Heart left ventricle (tissue), 16 donors: ENCODE measurements around the gene SMPX. TPM values are rescaled to one million over a fixed set of nuclear protein-coding genes. Genes with fewer than 3 reads are reported as not detected.

Experiments used
- ATAC-seq, 4 donors: fragments of 200-7000 bp; cut with Tn5 transposase; one replicate each; pipeline ENCODE4 v1.9.1; 2020 to 2022; ENCODE audit warnings: moderate library complexity in 4 of 4, mild to moderate bottlenecking in 3 of 4, moderate number of reproducible peaks in 1 of 4
- DNase-seq, 5 donors: peaks; one replicate each; pipeline ENCODE4 v3.0.0-alpha.2; 2020
- H3K27ac ChIP-seq, 12 donors: fragments of 200-600 bp; sonication (generic) in 4 of 12; one replicate each; pipeline versions ENCODE4 v1.5.0 to v1.8.0; 2016 to 2022; ENCODE audit warnings: mild to moderate bottlenecking in 2 of 12
- H3K27me3 ChIP-seq, 9 donors: fragments of 200-600 bp; sonication (generic) in 2 of 9; one replicate each; pipeline versions ENCODE4 v1.5.1 to v1.8.0; 2016 to 2022; ENCODE audit warnings: mild to moderate bottlenecking in 3 of 9
- H3K36me3 ChIP-seq, 9 donors: fragments of 200-600 bp; sonication (generic) in 2 of 9; one replicate each; pipeline versions ENCODE4 v1.5.0 to v1.8.0; 2018 to 2022; ENCODE audit warnings: mild to moderate bottlenecking in 2 of 9
- H3K4me1 ChIP-seq, 12 donors: fragments of 200-600 bp; sonication (generic) in 4 of 12; one replicate each; pipeline versions ENCODE4 v1.5.0 to v1.8.0; 2016 to 2022; ENCODE audit warnings: mild to moderate bottlenecking in 3 of 12
- H3K4me3 ChIP-seq, 12 donors: fragments of 200-600 bp; sonication (generic) in 4 of 12; one replicate each; pipeline versions ENCODE4 v1.5.0 to v1.8.0; 2017 to 2022; ENCODE audit warnings: mild to moderate bottlenecking in 9 of 12, moderate library complexity in 4 of 12
- H3K9me3 ChIP-seq, 12 donors: fragments of 200-600 bp; sonication (generic) in 4 of 12; one replicate each; pipeline versions ENCODE4 v1.5.0 to v1.8.0; 2016 to 2022; ENCODE audit warnings: mild to moderate bottlenecking in 1 of 12
- CTCF ChIP-seq, 12 donors: fragments of 200-600 bp; sonication (generic) in 4 of 12; IDR thresholded peaks; one replicate each; pipeline versions ENCODE4 v1.5.0 to v1.8.0; 2018 to 2022; ENCODE audit warnings: antibody characterized with exemption in 12 of 12, mild to moderate bottlenecking in 5 of 12
- POLR2A ChIP-seq, 2 donors: fragments of 450-650 bp; IDR thresholded peaks; one replicate each; pipeline ENCODE4 v1.6.1; 2017; ENCODE audit warnings: antibody characterized with exemption in 2 of 2, mild to moderate bottlenecking in 2 of 2, moderate library complexity in 2 of 2
- WGBS, 4 donors: extraction: QIAGEN DNeasy Blood & Tissue Kit in 2 of 4; methylation state at CpG; one replicate each; pipeline versions ENCODE4 v1.1.5 to v1.1.7; 2013 to 2018; 5-methylcytosine and 5-hydroxymethylcytosine counted together
- intact Hi-C, 10 donors: fragments of 100-400 bp; cut with DNase I; formaldehyde crosslinking; loops; one replicate each; pipeline versions ENCODE4 v1.11.1 to v1.14.2; 2022
- polyA plus RNA-seq, 2 donors: library from polyadenylated mRNA; stranded (reverse); fragments of 200-250 nt; gene quantifications; one replicate each; pipeline ENCODE4 v1.2.3, GENCODE V29; 2013
- total RNA-seq, 9 donors: library from RNA; depleted of rRNA in 2 of 9; stranded (reverse); fragments of >200 nt in 2 of 9; fragmentation: NEBNext Ultra II Directional in 3 of 9; extraction: Animal tissue kit (Norgen Biotek cat#: 25700) in 3 of 9; gene quantifications; one replicate each; pipeline versions ENCODE4 v1.1.0 to v1.2.4, GENCODE V29; 2016 to 2023
- donor health status: ischemic (EF 13 %, LVEDD 7.1; RV severe dilation, severe dysfunction).
- donor health status: healthy with polysubstance abuse.
- donor health status: DM: no; HTN: yes; CAD: no.
- donor health status: DM: no; HTN: no; CAD: no.
- donor health status: ischemic (EF 25% LVEDD 6.9; RV normal size, moderate dysfunction).
- donor health status: ischemic (EF 25% LVEDD 5.7; RV mildly dilated, moderate dysfunction).
- donor health status: healthy.
- donor health status: DM: yes; HTN: yes; CAD: no.
- donor health status: ischemic (EF 35%, LVEDD 5.7; RV mildly dilated, moderate dysfunction).
- donor health status: nonischemic (EF 11% LVEDD 7.7; RV severe dilation, severe dysfunction).
- donor health status: DM: yes; HTN: yes; CAD: no.
- donor health status: PGD.
- donor health status: ischemic (EF 29% LVEDD 5.4; RV normal size, mild dysfunction).
- donor health status: nonischemic (EF 23%, LVEDD 6.1; RV moderate dilation, normal function).

SMPX gene
- total and polyA plus RNA-seq, 11 donors: 340 to 972 (median 694) TPM

GRCh38 chrX:21756785-21757529 is 959 bp downstream of the SMPX start:
- no peak for DNase-seq
- H3K4me1 ChIP-seq: peaks cover 0 to 3% (median 0%) of the 10 kb centered on the region in 12 donors

GRCh38 chrX:21749924-21750323 is 8.0 kb downstream of the SMPX start:
- Histone ChIP-seq H3K4me3 (no peak overlapping the region), H3K9me3 (no peaks in the 10 kb centered on the region), H3K36me3 (peaks cover 0 to 6% (median 0%) of the 10 kb centered on the region in 9 donors), H3K27ac (no peak overlapping the region), H3K27me3 (peaks cover 0 to 11% (median 0%) of the 10 kb centered on the region in 9 donors), H3K4me1 (peaks cover 0 to 21% (median under 1%) of the 10 kb centered on the region in 12 donors)
- intact Hi-C loops: loop anchor here in 8 of 10 donors (5.0 to 10.0 kb wide), 6 partner anchors 87 to 1225 kb away; partner anchors contain the start of genes MBTPS2 (in 1 of the 8) and SMS (in 1 of the 8)
- WGBS, 4 donors: 56 to 74% (median 66%) methylated on average over 1 of the region's 1 CpG
- no peak for TF ChIP-seq CTCF (IDR thresholded peaks at IDR 0.05)
- no peak for TF ChIP-seq POLR2A (IDR thresholded peaks at IDR 0.05)
- no peak for ATAC-seq
- DNase-seq: no peak

More at GRCh38 chrX:21756785-21757529, 959 bp downstream of the SMPX start:
- H3K4me3 ChIP-seq: peak overlapping the region; percentile 29 to 62 (median 49)
- ATAC-seq: peak; percentile 82 to 89 (median 86)
- intact Hi-C loops: loop anchor here in 4 of 10 donors (2.0 to 10.0 kb wide), 5 partner anchors 40 to 218 kb away; partner anchors contain the start of genes MBTPS2 (in 3 of the 4) and SMS (in 1 of the 4)
- H3K36me3 ChIP-seq: peaks cover 0 to 6% (median 0%) of the 10 kb centered on the region in 9 donors
- 30 to 43% (median 38%) methylated on average over 6 of the region's 6 CpGs for WGBS, 4 donors
- peaks cover 0 to 4% (median 0%) of the 10 kb centered on the region in 9 donors for H3K27me3 ChIP-seq
- peak overlapping the region; percentile 56 to 95 (median 84) for H3K27ac ChIP-seq
- no peaks in the 10 kb centered on the region for H3K9me3 ChIP-seq
- peak in 1 of 2 donors; percentile 14 for TF ChIP-seq POLR2A (IDR thresholded peaks at IDR 0.05)
- peak in 6 of 12 donors; percentile 7 to 20 (median 14) for TF ChIP-seq CTCF (IDR thresholded peaks at IDR 0.05)

GRCh38 chrX:21748235-21748634 is 9.7 kb downstream of the SMPX start:
- intact Hi-C loops: loop anchor here in 8 of 10 donors (5.0 to 10.0 kb wide), 4 partner anchors 227 to 1223 kb away; no protein-coding TSS in a partner anchor
- H3K9me3 ChIP-seq: no peaks in the 10 kb centered on the region
- peaks cover 0 to 11% (median 0%) of the 10 kb centered on the region in 9 donors for H3K27me3 ChIP-seq
- peaks cover 0 to 3% (median 0%) of the 10 kb centered on the region in 9 donors for H3K36me3 ChIP-seq
- no peak for DNase-seq
- no peak for ATAC-seq
- no peak overlapping the region for H3K4me3 ChIP-seq
- peak overlapping the region in 2 of 12 donors; percentile 24 to 59 for H3K27ac ChIP-seq
- H3K4me1 ChIP-seq: peaks cover 0 to 33% (median 1%) of the 10 kb centered on the region in 12 donors
- 19 to 30% (median 24%) methylated on average over 5 of the region's 5 CpGs for WGBS, 4 donors
- TF ChIP-seq POLR2A (IDR thresholded peaks at IDR 0.05) (no peak), CTCF (IDR thresholded peaks at IDR 0.05) (no peak)

GRCh38 chrX:21747558-21747957 is 10.4 kb downstream of the SMPX start:
- H3K27ac ChIP-seq: peak overlapping the region in 5 of 12 donors; percentile 10 to 59 (median 24)
- intact Hi-C loops: loop anchor here in 8 of 10 donors (5.0 to 10.0 kb wide), 4 partner anchors 227 to 1223 kb away; no protein-coding TSS in a partner anchor
- peaks cover 0 to 11% (median 0%) of the 10 kb centered on the region in 9 donors for H3K27me3 ChIP-seq
- peak in 3 of 4 donors; percentile 53 to 74 (median 61) for ATAC-seq
- no peak overlapping the region for H3K4me3 ChIP-seq
- H3K9me3 ChIP-seq: no peaks in the 10 kb centered on the region
- no peaks in the 10 kb centered on the region for H3K36me3 ChIP-seq
- peaks cover 0 to 36% (median 1%) of the 10 kb centered on the region in 12 donors for H3K4me1 ChIP-seq
- TF ChIP-seq POLR2A (IDR thresholded peaks at IDR 0.05) (no peak), CTCF (IDR thresholded peaks at IDR 0.05) (peak in 1 of 12 donors; percentile 6)
- 5 to 25% (median 14%) methylated on average over 4 of the region's 4 CpGs for WGBS, 4 donors
- DNase-seq: no peak
